Measurements from ENCODE around the gene PCDHB3.
"Not testable (repeated sequence)": the region's sequence is repeated elsewhere in the genome, so short reads cannot be mapped to it uniquely, and the experiment has no call there.

The PCDHB3 gene

GRCh38 chr5:141135718-141136266 lies 35.5 kb downstream of the PCDHB3 start:
- no peak for DNase-seq (ENCODE audit: extremely low read depth in 1 of 2, low read depth in 1 of 2)

- DNase-seq (ENCODE audit: extremely low read depth in 1 of 2, low read depth in 1 of 2), result not testable (repeated sequence)
Measured at GRCh38 chr5:141137346-141137745, 37.1 kb downstream of the PCDHB3 start.

- no peak for DNase-seq (ENCODE audit: extremely low read depth in 1 of 2, low read depth in 1 of 2)
Measured at GRCh38 chr5:141149812-141150211, 49.5 kb downstream of the PCDHB3 start, which contains the start of gene PCDHB6. Gene PCDHB6, plus strand, starts transcription at chr5:141150057. Its CDS starts 201 bp downstream, at chr5:141150258.

GRCh38 chr5:141150224-141150992 lies 50.1 kb downstream of the PCDHB3 start:
- DNase-seq (ENCODE audit: extremely low read depth in 1 of 2, low read depth in 1 of 2), result no peak

- DNase-seq (ENCODE audit: extremely low read depth in 1 of 2, low read depth in 1 of 2), result no peak
Measured at GRCh38 chr5:141150993-141151325, 50.7 kb downstream of the PCDHB3 start.

GRCh38 chr5:141151632-141152031 lies 51.4 kb downstream of the PCDHB3 start:
- not testable (repeated sequence) for DNase-seq (ENCODE audit: extremely low read depth in 1 of 2, low read depth in 1 of 2)

GRCh38 chr5:141152096-141152495 lies 51.8 kb downstream of the PCDHB3 start:
- not testable (repeated sequence) for DNase-seq (ENCODE audit: extremely low read depth in 1 of 2, low read depth in 1 of 2)

Measured in activated CD8-positive, alpha-beta memory T cell treated with anti-CD3 and anti-CD28 coated beads for 1 hour (primary cell).